Fibroblast of peridontal ligament (primary cell): ENCODE results near the gene MAFF.

ENCODE experiments used
- DNase-seq: peaks from one replicate; pipeline ENCODE4 v3.0.0-alpha.2; 2010; ENCODE audit errors: extremely low read depth

The MAFF gene

DNA sequence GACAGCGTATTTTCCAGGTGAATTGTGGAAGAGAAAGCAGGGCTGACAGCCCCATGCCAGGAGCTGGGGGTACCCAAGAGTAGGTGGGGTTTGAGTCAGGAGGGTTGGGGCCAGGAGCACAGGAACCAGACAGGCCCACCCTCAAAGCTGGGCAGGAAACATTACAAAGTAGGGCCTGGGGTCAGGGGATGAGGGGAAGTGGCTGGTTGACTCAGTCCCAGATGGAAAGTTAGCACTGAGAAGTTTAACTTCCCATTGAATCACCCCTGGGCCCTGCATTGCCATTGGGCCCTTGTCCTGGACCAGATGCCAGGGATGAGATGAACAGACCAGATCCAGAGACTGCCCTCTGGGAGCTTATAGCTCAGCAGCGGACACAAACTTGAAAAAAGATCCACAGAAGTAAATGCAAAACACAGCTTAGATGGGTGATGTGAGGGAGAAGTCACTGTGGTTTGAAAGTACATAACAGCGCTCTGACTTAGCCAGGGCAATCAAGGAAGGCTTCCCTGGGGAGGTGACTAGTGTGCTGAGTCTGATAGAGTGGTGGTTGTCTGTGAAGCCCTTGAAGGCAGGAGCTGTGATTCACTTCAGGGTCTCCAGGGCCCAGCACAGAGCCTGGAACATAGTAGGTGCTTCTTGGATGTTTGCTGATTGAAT lies 2.2 kb downstream of the MAFF start:
- DNase-seq: peak; percentile 72

DNA sequence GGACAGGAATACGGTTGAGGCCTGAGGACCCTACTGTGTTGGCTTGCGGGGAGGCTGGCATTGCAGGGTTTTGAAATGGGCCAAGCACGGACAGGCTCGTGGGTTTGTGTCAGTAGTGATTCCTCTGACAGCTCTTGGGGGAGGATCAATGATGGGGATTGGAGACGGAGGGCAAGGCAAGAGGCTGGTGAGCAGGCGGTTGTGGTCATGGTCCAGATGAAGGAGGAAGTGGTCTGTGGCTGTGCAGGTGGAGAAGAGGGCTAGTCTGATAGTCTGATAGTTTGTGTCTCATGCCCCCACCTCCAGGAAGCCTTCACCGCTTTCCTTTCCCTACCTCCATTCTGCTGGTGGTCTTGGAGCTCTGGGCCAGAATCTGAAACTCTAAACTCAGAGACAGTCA lies 3.0 kb downstream of the MAFF start:
- DNase-seq: no peak

DNA sequence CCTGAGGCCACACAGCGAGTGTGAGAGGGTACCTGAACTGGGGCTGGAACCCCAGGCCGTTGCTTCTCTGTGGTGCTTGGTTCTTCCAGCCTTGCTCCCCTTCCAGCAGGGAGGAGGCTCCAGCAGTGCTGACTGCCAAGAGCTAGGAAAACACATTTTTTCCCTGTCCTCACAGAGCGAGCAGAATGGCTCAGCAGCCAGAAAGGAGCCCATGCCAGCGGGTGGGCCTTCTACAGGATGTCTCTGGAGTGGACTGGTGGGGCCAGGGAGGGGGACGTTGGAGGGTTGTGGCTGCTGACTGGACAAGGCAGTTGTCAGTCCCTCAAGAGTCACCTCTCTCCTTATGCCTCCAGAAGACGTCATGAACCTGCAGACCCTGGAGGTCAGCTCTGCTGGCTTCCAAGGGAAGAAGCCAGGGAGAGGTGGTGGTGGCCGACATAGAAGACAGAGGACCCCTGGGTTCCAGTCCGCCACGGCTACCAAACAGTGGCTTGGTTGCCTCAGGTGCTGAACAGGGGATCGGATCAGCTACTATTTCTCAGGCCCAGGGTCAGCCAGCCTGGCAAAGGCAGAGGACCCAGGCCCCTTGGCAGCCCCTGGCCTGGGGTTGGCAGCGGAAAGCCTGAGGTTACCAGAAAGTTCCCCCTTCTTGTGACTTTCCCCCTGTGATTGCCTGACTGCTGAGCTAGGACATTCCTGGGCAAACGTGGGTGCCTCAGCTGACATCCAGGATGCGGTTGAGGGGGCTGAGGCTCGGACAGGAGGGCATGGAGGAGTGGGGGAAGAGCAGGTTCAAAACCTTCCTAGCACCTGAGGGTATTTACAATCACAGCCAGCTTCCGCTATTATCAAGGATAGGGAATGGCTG lies 3.7 kb downstream of the MAFF start:
- DNase-seq: peak; percentile 83

DNA sequence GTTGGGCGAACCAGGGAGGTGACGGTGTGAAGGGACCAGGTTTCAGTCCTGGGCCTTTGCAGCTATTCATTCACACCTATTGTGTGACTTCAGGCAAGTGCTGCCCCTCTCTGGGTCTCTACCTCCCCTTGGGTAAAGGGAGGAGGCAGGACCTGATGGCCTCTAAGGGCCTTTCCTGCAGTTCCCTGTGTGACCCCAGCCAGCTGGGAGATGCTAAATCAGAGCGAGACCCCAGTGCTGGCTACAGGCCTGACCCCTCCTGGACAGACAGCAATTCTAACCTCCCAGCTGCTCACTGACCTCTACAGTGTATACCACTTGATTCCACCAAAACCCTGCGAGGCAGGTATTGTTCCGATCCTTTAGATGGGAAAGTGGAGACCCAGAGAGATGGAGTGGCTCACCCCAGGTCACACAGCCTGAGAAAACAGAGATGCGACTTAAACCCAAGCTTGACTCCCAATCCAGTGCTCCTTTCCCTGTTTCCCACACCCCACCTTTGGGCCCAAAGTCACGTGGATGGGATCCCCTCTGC lies 6.2 kb downstream of the MAFF start:
- no peak for DNase-seq

DNA sequence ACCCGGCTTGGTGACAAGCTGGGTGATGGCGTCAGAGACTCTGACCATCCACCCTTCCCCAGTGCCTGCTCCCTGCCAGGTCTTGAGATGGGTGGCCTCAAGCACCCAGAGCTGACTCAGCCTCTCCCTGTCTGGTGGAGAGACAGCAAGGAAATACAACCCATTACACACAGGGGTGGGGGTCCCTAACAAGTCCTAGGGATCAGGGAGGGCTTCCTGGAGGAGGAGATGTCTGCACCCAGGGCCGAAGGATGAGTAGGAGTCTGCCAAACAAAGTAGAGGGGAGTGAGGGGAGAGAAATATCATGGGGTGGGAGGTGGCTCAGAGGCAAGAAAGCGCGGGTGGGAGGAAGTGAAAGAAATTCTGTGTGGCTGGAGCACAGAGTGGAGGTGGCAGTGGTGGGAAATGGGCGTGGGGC lies 6.8 kb downstream of the MAFF start:
- DNase-seq: no peak

DNA sequence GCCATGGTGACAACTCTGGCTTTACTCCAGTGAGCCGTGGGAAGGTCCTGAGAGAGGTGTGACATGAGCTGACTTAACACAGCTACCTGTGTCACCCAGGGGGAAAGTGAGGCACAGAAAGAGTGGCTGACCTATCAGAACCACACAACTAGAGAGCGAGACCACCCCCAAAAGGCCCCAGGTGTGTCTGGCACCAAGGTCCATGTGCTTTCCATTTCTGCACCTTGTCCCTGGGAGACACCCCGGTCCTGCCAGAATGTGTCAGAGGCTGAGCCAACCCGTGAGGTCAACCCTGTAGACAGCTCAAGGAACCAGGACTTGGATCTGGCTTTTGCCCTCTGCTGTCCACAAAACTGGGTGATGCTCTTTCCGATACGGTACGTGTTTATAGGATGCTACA lies 9.8 kb downstream of the MAFF start:
- DNase-seq: no peak

DNA sequence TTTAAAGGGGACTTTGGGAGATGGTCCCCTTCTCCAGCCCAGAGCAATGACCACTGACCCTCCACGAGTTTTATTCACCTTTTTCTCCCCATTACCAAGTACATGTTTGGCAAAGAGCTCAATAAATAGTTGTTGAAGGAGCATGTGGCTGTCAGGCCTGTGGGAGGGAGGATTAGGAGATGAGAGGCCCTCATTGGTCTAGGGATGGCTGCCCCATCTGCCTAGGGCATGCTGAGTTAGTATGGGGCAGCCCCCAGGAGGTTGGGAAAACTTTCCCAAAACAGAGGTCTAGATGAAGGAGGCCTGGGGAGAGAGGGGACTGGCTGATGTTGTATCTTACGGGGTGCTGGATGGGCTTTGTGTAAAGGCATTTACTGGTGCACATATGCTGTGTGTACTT lies 10.6 kb downstream of the MAFF start:
- DNase-seq: no peak

DNA sequence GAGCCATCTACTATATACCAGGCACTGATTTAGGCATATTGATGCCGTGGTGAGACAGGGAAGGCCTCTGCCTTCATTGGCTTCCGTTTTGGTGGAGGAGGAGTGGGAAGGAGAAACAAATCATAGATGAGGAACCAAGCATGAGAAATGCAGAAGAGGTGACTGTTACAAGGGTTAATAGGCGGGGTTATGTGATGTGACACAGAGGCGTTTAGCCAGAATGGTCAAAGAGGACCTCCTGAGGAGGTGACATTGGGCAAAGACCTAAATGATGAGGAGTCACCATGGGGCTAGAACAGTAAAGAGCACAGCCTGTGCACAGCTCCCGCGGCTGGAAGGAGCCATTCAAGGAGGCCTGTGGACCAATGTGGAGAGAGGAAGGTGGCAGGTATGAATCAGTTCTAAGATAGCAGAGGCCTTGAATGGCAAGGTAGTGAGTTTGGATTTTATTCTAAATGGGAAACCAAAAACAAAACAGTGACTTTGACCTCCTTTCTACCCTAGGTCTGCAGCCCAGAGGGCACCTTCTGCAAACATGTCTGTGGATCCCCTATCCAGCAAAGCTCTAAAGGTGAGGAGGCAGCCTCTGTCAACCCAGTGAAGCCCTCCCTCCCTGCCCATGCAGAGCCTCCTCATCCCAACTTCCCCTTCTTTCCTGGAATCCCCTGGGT lies 11.7 kb downstream of the MAFF start:
- no peak for DNase-seq

DNA sequence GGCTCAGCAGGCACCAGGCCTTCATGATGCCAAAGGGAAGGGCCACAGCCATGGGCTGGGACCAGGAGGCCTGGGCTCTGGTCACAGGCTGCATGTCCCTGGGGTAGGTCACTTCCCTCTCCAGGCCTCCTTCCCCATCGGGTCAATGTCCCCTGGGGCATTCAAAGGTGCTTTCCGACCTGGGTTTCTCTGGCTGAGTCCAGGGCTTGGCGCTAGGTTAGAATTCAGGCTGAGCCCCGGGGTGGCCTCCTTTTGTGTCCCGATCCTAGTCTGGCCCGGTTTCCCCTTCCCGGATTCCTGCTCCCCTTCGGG lies 12.2 kb downstream of the MAFF start:
- DNase-seq: no peak

DNA sequence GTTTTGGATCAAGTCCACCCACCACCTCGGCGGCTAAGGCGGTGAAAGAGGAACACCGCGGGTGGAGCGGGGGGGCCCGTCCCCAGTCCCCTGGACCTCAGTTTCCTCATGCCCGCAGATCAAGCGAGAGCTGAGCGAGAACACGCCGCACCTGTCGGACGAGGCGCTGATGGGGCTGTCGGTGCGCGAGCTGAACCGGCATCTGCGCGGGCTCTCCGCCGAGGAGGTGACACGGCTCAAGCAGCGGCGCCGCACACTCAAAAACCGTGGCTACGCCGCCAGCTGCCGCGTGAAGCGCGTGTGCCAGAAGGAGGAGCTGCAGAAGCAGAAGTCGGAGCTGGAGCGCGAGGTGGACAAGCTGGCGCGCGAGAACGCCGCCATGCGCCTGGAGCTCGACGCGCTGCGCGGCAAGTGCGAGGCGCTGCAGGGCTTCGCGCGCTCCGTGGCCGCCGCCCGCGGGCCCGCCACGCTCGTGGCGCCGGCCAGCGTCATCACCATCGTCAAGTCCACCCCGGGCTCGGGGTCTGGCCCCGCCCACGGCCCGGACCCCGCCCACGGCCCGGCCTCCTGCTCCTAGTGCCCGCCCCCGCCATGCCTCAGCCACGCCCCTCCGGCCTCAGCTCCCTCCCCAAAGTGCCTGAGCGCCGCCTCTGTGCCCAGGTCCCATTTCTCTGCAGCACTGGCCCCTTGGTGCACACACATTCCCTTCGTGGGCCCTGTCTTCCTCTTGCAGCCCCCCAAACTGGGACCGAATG lies 12.7 kb downstream of the MAFF start:
- peak; percentile 27 for DNase-seq

DNA sequence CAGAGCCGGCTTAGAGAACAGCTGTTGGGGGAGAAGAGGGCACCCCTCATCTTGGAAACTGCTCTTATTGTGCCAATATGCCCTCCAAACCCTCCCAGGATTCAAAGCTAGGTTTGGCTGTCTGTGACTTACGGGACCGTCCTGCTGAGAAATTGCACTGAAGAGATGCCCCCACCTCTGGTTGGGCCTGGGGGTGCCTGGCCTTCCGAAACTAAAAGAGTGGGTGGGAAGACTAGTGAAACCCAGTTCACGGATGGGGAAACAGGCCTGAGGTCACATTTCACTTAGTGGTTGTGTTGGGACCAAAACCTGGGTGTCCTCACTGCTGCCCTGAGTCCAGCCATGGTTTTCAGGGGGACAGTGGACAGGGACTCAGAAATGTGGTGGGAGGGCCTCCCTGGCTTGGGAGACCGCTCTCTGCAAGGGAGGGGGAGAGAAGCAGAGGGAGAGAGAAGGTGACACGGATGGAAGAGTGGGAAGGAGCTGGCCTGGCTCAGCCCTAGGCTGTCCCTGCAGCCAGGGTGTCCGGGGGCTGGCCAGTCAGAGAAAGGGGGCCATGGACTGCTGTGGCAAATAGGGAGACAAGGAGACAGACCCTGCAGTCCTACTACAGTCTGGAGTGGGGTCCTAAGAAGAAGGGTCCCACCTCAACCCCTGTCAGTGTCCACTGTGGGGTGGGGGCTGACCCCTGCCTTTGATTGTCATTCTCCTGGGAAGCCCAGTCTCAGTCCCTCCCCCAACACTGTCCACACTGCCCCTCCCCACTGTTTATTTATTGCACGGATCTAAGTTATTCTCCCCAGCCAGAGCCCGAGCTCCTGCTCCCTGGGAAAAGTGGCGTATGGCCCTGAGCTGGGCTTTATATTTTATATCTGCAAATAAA lies 13.6 kb downstream of the MAFF start:
- no peak for DNase-seq

DNA sequence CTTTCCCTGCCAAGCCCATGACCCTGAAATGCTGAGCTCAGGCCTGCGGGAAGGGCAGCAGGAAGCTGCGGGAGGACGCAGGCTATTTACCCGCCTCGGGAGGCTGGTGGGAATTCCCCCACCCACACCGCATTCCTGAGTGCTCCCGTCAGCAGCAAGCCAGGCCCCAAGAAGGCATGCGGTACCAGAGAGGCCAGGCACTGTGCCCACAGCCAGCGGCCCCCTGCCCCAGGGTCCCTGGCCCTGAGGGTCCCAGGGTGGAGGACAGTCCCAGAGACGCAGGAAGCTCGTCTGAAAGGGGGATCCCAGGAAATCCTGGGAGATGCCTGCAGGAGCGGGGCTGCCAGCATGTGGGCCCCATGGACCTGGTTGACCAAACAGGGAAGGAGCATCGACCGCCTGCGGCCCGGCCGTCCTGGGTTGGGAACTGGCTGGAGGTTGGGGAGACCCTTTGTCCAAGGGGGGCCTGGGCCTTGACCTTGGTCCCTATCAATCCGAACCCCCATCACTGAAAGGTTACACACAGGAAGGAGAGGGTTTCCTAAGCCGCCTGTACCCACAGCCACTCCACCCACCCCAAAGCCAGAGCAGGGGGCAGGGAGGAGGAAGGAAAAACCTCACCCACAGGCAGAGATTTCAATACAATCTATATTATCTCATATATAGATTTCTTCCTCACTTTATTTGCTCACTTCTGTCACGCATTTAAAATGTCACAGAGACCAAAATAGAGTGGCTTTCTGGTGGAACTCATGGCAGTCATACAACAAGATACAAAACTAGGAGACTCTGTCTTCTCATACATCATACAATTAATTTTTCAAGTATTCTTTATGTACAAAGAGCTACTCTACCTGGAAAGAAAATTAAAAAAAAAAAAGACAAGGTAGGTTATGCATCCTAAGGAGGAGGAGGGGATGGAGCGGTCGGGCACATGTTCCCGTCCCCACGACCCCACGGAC lies 17.1 kb downstream of the MAFF start:
- peak; percentile 87 for DNase-seq

DNA sequence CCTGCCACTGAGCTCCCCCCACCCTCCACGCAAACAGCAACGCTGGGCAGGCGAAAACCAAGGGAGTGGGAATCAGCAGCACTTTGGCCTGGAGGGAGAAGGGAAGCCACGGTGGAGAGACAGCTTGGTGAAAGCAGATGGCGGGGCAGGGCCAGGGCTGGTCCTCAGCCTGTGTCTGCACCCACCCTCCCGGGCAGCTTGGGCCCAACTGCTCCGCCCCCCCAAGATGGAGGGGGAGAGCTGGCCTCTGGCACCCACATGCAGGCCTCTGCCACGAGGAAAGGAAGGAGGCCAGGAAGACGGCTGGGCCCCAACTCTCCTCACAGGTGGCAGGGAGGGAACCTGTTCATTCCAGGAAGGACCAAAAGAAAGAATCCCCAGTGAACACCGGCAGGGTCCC lies 17.8 kb downstream of the MAFF start:
- no peak for DNase-seq

DNA sequence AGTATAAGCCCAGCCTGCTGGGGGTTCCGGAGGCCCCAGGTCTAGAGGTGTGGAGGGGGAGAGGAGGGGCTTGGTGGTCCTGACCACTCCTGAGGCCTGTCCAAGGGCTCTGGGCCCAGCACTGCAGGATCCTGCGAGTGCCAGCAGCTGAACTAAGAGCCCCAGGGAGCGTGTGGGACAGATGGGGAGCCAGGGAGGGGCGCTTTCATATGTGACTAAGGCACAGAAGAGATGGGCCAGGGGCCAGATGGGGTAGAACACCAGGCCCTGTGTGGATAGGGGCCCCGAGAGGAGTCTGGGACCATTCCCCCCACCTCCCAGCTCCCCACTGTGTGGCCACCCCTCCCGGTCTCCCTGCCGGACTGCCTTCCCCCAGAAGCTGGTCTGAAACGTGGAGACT lies 18.4 kb downstream of the MAFF start:
- DNase-seq: no peak

DNA sequence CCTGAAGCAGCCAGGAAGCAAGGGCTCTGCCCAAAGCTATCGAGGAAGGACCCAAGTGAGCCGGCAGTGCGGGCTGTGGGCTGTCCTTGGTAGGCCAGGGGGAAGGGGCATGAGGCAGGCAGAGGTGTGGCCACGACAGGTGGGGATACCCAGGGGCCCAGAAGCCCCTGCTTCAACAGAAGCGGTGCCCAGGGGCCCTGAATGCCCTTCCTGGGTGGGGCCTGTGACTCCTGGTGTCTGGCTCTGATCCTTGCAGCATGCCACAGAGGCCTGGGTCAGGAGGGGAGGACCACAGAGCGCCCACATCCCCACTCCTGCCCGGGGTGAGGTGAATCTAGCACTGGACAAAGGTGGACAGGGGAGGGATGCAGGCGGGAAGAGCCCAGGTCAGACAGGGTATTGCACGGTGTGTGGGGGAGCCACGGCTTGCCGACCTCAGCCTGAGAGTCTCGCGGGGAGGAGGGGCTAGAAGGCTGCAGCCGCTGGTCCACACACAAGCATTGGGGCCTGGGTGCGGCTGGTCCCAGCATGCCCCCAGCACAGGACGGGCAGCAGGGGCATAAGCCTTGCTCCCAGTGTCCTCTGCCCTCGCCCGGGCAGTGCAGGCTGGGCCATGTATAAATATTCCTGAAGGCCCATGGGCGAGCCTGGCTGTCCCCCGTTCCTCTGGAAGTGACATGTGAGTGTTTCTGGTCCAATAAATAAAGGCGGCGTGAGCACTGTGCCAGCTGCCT lies 19.0 kb downstream of the MAFF start:
- no peak for DNase-seq

DNA sequence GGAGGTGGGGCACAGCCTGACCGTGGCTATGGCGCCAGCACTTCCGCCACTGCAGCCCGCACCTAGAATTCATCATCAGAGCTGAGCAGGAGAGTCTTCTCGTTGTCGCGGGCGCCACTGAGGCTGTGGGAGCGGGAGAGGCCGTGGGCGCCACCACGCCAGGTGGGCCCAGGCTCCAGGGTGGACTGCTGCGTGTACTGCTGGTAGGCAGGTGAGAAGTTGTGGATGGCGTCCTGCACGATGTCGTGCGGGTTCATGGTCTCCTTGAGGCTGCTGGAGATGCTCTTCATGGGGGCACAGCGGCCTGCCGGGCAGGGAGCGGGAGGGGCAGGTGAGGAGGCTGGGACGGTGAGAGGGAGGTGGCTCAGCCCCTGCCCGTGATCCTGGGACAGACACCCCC lies 19.6 kb downstream of the MAFF start:
- no peak for DNase-seq

DNA sequence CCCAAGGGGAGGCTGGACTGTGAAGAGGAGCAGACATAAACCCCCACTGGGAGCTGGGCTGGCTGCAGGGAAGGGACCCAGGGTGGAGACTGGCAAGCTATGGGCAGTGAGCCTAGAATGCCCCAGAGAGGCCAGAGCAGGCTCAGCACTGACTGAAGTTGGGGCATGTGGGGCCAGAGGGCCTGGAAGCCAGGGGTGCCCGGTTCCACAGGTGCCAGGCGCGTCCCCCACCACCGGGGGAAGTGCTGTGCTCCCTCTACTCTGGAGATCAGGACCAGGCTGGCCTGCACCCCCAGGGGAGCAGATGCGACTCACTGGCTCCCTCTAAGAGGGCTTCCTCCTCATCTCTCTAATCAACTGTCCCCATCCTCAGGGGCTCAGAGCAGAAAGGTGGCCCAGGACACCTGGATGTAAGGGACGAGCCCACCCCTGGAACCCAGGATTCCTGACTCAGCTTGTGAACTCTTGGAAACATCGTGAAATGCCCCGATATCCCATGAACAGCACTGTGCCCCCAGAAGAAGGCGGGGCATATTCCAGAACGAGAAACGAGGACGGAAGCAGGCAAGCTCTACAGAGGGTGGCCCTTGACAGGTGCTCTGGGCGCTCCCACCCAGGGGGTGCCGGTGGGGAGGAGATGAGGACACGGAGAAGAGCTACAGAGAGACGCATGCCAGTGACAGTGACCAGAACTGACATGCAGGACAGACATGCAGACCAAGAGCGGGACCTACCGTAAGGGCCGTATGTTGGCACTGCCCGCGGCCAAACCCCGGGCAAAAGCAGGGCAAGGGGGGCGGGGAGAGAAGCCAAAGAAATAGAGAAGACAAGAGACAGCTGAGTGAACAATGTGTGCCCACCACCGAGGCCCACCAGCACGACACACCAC lies 20.4 kb downstream of the MAFF start:
- no peak for DNase-seq

DNA sequence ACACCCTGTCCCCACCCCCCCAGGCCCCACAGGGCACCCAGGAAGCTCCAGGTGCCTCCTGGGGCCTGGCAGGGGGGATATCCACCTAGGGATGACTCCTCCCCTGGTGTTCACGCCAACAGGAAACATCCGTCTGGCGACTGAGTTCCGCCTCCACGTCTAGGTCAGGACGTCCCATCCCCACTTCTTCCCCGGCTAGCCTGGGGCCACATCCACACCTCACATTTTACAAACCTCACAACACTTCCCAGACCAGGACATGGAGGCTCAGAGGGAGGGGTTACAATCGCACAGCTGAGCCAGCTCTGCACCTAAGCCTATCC lies 21.0 kb downstream of the MAFF start:
- DNase-seq: no peak
